RWPE2 (cell line): ENCODE results near the gene GIGYF1.
A peak's percentile ranks its signal among the peaks of the same experiment; 100 is the strongest.

Experiments
- ATAC-seq: fragments of 200-7000 bp; cut with Tn5 transposase; 3 replicates; pipeline ENCODE4 v1.9.1; 2021; ENCODE audit warnings: low read depth
- DNase-seq: peaks from one replicate; pipeline ENCODE4 v3.0.0-alpha.2; 2020; ENCODE audit warnings: low spot score
- H3K27ac ChIP-seq: fragments of 450-650 bp; 2 replicates; pipeline ENCODE4 v1.5.1; 2017; ENCODE audit warnings: mild to moderate bottlenecking; ENCODE audit not compliant: poor library complexity, severe bottlenecking
- H3K27me3 ChIP-seq: fragments of 250-450 bp; sonication (Bioruptor Pico); 2 replicates; pipeline ENCODE4 v1.5.1; 2021; ENCODE audit warnings: mild to moderate bottlenecking, moderate library complexity; ENCODE audit not compliant: insufficient read depth, poor library complexity, severe bottlenecking
- H3K36me3 ChIP-seq: fragments of 250-450 bp; sonication (Bioruptor Pico); 2 replicates; pipeline ENCODE4 v1.5.1; 2020; ENCODE audit warnings: low read depth, mild to moderate bottlenecking, moderate library complexity
- H3K4me1 ChIP-seq: fragments of 250-450 bp; sonication (Bioruptor Pico); 2 replicates; pipeline ENCODE4 v1.5.1; 2021; ENCODE audit warnings: mild to moderate bottlenecking, moderate library complexity; ENCODE audit not compliant: insufficient read depth, poor library complexity, severe bottlenecking
- H3K4me3 ChIP-seq: fragments of 250-450 bp; sonication (Bioruptor Pico); 2 replicates; pipeline ENCODE4 v1.5.1; 2021; ENCODE audit warnings: mild to moderate bottlenecking, moderate library complexity; ENCODE audit not compliant: severe bottlenecking
- H3K9me3 ChIP-seq: fragments of 250-450 bp; sonication (Bioruptor Pico); 2 replicates; pipeline ENCODE4 v1.5.1; 2021; ENCODE audit warnings: mild to moderate bottlenecking, moderate library complexity; ENCODE audit not compliant: severe bottlenecking
- TF ChIP-seq, protein P1 (sequence below): fragments of 450-650 bp; IDR thresholded peaks from one replicate; pipeline ENCODE4 v1.5.1; 2017; ENCODE audit warnings: mild to moderate bottlenecking, moderate library complexity; ENCODE audit not compliant: poor library complexity, severe bottlenecking

GIGYF1 gene

DNA sequence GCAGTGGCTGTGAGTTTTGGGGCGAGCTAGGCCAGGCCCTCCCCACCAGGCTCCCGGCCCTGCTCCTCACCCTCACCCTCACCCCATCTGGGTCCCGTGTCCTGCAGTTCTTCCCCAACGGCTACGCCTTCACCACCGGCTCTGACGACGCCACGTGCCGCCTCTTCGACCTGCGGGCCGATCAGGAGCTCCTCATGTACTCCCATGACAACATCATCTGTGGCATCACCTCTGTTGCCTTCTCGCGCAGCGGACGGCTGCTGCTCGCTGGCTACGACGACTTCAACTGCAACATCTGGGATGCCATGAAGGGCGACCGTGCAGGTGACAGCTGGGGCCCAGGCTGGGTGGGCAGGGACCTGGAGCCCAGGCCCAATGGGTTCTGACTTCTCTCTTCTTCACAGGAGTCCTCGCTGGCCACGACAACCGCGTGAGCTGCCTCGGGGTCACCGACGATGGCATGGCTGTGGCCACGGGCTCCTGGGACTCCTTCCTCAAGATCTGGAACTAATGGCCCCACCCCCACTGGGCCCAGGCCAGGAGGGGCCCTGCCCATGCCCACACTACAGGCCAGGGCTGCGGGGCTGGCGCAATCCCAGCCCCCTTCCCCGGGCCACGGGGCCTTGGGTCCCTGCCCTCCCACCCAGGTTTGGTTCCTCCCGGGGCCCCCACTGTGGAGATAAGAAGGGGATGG, 15.6 kb downstream of the GIGYF1 start:
- Histone ChIP-seq H3K27me3 (no peaks in the 10 kb centered on the region), H3K4me1 (no peaks in the 10 kb centered on the region), H3K4me3 (no peak overlapping the region), H3K27ac (peak overlapping the region; percentile 6), H3K36me3 (peaks cover 63% of the 10 kb centered on the region), H3K9me3 (no peaks in the 10 kb centered on the region)
- ATAC-seq = no peak
- DNase-seq = no peak
- TF ChIP-seq, protein P1, sequence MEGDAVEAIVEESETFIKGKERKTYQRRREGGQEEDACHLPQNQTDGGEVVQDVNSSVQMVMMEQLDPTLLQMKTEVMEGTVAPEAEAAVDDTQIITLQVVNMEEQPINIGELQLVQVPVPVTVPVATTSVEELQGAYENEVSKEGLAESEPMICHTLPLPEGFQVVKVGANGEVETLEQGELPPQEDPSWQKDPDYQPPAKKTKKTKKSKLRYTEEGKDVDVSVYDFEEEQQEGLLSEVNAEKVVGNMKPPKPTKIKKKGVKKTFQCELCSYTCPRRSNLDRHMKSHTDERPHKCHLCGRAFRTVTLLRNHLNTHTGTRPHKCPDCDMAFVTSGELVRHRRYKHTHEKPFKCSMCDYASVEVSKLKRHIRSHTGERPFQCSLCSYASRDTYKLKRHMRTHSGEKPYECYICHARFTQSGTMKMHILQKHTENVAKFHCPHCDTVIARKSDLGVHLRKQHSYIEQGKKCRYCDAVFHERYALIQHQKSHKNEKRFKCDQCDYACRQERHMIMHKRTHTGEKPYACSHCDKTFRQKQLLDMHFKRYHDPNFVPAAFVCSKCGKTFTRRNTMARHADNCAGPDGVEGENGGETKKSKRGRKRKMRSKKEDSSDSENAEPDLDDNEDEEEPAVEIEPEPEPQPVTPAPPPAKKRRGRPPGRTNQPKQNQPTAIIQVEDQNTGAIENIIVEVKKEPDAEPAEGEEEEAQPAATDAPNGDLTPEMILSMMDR = no peak

DNA sequence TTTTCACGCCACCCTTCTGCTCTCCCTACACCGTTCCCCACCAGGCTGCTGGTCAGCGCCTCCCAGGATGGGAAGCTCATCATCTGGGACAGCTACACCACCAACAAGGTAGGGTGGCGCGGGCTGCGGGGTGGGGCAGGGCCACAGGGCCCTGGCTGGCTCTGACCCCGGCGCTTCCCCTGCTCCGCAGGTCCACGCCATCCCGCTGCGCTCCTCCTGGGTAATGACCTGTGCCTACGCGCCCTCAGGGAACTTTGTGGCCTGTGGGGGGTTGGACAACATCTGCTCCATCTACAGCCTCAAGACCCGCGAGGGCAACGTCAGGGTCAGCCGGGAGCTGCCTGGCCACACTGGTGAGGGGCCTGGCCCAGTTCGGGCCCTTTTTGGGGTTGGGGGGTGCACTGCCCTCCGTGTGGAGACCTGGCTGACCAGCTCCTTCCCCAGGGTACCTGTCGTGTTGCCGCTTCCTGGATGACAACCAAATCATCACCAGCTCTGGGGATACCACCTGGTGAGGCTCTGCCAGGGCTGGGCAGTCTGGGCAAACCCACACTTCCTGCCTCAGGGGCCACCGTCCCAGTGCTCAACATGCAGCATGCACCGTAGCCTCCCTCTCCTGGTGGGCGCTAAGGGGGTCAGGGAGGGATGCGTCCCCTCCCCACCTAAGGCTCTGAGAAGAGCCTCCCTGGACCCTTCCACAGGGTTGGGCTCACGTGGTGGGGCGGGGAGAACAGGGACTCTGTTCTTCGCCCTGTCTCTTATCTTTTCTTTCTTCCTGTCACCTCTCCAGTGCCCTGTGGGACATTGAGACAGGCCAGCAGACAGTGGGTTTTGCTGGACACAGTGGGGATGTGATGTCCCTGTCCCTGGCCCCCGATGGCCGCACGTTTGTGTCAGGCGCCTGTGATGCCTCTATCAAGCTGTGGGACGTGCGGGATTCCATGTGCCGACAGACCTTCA, 16.5 kb downstream of the GIGYF1 start:
- Histone ChIP-seq H3K27me3 (no peaks in the 10 kb centered on the region), H3K4me3 (no peak overlapping the region), H3K36me3 (peaks cover 55% of the 10 kb centered on the region), H3K4me1 (no peaks in the 10 kb centered on the region), H3K9me3 (no peaks in the 10 kb centered on the region), H3K27ac (no peak overlapping the region)
- no peak for ATAC-seq
- TF ChIP-seq, protein P1 = no peak
- DNase-seq = no peak

DNA sequence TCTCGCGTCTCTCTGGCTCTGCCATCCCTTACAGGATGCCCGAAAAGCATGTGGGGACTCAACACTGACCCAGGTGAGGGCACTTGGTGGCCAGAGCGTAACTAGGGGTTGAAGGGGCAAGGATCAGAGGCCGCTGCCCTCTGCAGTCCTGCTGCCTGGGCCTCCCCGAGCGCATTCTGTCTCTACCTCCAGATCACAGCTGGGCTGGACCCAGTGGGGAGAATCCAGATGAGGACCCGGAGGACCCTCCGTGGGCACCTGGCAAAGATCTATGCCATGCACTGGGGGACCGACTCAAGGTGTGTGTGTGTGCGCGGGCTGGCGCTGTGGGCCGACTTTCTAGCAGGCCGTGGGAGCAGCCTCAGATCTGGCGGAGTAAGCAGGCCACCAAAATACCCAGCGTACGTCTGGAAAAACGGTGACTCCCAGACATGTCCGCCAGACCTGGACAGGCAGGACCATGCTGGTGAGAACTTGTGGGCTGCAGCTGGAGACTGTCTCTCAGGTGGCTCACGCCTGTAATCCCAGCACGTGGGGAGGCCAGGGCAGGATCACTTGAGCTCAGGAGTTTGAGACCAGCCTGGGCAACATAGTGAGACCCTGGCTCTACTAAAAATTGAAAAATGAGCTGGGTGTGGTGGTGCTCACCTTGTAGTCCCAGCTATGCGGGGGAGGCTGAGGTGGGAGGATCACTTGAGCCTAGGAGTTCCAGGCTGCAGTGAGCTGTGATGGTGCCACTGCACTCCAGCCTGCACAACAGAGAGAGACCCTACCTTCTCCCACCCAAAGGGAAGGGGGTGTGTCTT, 17.3 kb downstream of the GIGYF1 start:
- H3K4me1 ChIP-seq = no peaks in the 10 kb centered on the region
- DNase-seq (no peak), ATAC-seq (no peak)
- H3K9me3 ChIP-seq = no peaks in the 10 kb centered on the region
- no peak overlapping the region for H3K4me3 ChIP-seq
- peaks cover 48% of the 10 kb centered on the region for H3K36me3 ChIP-seq
- TF ChIP-seq, protein P1 = no peak
- no peaks in the 10 kb centered on the region for H3K27me3 ChIP-seq
- peak overlapping the region; percentile 75 for H3K27ac ChIP-seq

DNA sequence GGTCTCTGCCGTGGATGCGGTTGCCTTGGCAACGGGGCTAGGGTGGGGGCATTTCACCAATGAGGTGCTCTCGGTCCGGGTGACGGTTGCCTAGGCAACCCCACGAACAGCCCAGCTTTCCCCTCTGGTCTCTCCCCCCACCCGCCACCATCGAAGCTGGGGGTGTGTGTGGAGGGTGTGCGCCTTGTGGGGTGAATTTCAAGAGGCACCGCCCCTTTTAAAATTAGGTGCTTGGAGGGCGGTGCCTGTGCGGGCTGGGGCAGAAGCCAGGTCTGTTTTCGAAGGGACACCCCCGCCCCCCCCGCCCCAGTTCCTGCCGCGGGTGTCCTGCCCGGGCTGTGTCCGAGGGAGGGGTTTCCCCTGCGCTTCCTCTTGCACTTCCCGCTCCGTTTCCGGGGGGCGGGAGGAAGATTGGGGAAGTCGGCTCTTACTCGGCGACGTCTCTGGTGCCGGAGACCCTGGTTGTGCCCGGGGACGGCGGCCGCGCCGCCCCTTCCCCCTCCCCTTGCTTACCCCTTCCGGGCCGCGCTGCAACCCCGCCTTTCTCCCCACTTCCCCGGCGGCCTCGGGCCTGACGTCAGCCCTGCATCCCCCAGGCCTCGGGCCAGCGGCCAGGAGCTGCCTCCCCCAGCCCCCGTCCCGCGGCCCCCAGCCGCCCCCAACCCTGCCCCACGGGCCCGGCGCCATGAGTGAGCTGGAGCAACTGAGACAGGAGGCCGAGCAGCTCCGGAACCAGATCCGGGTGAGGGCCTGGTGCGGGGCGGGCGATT, 18.3 kb downstream of the GIGYF1 start:
- Histone ChIP-seq H3K4me3 (peak overlapping the region; percentile 92), H3K9me3 (no peaks in the 10 kb centered on the region), H3K4me1 (no peaks in the 10 kb centered on the region), H3K27ac (peak overlapping the region; percentile 75), H3K36me3 (peaks cover 42% of the 10 kb centered on the region), H3K27me3 (no peaks in the 10 kb centered on the region)
- ATAC-seq (peak; percentile 30), DNase-seq (peak; percentile 80)
- TF ChIP-seq, protein P1 = no peak
